HG02938 (cell line): Measurements from ENCODE around the gene TAS1R1.

Source experiments
- ATAC-seq: cut with Tn5 transposase; IDR thresholded peaks from one replicate; pipeline ENCODE4 v1.9.1; 2021; ENCODE audit warnings: mild to moderate bottlenecking, moderate library complexity; ENCODE audit not compliant: unreplicated experiment

The TAS1R1 gene

DNA sequence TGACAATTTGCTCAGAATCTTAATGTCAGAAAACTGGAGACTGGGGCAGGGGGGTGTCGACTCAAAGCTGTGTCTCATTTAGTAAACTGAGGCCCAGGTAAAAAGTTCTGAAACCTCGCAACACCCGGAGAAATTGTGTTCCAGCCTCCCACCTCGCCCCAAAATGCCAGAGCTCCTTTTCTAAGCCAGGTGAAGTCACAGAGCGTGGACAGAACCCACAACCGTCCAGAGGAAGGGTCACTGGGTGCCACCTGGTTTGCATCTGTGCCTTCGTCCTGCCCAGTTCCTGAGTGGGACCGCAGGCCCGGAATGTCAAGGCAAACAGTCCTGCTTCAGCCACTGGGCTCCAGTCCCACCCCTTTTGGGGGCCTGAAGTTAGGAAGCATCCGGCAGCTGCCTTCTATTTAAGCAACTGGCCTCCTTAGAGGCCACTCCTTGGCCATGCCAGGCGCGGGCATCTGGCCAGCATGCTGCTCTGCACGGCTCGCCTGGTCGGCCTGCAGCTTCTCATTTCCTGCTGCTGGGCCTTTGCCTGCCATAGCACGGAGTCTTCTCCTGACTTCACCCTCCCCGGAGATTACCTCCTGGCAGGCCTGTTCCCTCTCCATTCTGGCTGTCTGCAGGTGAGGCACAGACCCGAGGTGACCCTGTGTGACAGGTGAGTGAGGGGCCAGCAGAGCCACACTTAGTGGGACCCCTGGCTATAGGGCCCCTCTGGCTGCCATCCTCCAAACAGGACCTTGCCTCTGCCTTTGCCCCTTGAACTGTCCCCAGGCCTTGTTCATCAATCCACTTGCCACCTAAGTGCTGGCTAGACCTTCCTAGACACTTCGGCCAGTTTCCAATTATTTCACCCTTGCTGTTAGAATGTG, at the start of gene TAS1R1:
Gene TAS1R1 (plus strand): TSS at position 401 of the 872 bp plus-strand sequence. CDS start 67 bp downstream, at position 468.
- no peak for ATAC-seq

DNA sequence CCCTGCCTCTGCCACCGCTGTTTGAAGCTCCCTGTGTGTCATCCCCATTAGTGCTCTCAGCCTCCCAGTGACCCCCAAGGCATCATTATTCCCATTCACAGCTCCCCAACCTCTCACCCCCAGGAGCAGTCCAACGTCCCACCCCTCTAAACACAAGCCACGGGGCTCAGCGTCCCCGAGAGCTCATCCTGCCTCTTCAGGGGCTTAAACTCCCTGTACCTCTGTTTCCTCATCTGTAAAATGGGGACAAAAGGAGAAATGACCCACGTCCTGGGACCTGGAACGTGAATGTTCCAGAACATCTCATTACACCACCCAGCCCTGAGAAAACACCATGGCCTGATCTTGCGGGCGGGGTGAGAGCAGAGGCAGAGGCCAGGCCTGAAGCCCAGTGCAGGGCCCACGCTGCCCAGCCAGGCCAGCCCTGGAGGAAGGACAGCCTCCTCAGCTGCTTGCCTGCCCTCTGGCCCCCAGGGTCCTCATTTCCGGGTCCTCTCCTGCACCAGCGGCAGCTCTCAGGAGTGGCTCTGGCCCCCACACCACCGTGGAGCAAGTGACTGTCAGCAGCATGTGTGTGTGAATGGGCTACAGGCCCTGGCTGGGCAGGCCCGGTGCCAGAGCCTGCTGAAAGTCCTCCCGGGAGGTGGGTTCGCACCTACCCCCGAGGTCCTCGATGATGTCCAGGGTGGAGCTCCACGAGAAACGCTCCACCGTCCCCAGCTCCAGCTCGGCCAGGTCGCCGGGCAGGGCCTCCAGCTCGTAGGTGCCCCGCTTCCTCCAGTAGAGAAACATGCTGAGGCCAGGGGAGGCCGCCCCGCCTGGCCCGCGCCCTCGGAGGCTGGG, 49.5 kb upstream of the TAS1R1 start:
- no peak for ATAC-seq

DNA sequence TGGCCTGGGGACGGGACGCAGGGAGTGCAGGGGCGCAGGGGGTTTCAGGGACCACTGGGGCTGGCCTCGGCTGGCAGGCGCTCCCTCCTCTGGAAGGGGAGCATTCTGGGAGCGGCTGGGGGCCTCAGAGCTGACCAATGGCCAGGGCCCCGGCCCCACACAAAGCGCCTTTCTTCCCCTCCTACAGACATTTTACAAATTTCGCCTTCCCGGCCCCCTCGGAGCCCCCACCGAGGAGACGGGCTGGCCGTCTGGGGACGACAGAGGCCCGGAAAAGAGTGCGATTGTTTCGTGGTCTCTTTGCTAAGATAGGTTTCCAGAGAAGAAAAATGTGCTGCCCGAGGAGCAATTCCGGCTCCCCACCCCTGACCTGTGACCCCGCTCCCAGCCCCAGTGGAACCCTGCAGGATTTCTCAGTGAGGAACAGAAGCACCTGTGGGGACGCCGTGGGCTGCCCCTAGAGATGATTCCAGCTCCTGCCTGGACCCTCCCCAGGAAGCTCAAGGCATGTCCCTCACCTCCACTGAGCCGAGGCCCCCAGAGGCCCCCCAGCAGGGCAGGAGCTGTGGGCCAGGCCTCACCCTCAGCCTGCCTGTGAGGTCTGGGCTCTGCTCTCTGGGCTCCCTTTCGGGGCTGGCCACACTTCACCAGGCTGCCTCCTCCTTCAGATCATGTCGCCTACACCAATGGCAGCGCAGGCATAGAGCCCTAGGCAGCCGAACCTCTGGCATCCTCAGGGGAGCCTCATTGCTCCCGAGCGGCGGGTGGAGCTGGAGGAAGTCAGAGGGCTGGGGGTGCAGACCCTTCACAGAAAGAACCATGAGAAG, 48.7 kb upstream of the TAS1R1 start:
- no peak for ATAC-seq

- ATAC-seq = no peak
Measured at GRCh38 chr1:6507037-6507428, 48.1 kb upstream of the TAS1R1 start.

- ATAC-seq = no peak
Measured at GRCh38 chr1:6507461-6507911, 47.6 kb upstream of the TAS1R1 start.

DNA sequence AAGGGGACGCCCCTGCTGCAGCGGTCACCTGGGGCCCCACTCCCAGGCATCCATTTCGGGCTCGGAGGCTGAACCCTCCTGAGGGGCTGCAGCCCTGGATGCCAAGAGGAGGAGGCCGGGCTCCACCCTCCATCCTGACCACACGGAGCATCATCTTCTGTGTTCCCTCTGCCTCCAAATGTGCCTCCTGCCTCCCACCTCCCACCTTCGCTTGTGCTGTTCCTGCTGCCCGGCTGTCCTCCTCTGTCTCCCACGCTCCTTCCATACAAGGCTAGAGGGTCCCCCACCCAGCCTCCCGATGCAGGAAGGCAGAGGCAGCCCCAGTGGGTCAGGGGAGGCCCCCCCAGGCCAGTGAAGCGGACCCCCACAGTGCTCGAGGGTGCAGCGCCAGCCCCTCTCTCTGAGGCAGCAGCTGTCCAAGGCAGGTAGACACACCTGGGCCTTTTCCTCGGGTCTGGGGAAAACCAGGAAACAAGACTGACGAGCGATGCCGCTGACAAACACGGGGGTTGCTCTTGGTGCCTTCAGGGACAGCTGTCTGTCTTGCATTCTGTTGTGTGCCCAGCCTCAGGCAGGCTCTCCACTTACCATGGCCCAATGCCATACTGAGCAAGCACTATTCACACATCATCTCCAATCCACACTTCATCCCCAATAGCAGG, 46.8 kb upstream of the TAS1R1 start:
- no peak for ATAC-seq

DNA sequence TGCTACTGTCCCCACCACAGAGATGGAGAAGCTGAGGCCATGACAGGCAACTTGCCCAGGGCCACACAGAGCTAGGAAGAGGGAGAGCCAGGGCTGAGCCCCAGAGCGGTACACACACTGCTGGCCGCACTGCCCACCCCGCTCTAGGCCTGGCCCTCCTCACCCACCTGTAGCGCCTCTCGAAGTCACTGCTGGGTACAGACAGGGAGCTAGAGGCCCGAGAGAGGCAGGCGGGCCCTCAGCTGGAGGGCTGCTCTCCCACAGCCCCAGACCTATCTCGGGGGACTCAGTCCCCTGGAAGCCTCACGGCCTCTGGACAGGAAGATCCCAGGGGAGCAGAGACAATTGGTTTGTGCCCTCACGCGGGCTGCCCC, 46.3 kb upstream of the TAS1R1 start:
- no peak for ATAC-seq

DNA sequence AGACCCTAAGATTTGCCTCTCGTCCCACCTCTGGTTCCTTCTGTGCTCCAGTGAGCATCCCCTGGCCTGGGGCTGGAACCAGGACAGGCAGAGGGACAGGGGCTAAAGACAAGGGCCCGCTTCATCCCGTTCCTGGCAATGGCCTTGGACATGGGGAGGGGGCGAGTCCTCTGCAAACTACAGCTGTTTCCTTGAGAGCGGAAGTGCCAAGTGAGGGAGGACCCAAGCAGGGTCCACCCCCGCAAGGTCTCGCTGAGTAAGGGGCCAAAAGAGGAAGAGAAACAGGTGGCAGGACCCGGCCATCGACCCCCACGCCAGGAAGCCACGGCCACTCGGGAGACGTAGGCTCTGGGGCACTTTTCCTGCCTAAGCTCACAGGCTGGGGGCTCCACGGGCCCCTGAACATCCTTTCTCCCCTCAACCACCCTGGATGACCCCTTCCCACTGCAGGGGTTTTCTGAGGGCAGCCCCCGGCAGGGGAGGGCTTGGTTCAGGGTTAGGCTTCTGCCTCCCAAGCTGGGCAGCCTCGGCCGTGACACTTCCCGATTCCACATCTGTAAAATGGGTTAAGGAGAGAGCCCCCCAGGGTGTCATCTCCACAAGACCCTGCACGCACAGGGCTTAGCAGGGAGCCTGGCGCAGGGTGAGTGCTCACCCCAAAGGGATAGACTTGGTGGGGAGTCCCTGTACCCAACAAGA, 45.7 kb upstream of the TAS1R1 start:
- ATAC-seq = no peak

- ATAC-seq = no peak
Measured at GRCh38 chr1:6509919-6510291, 45.2 kb upstream of the TAS1R1 start.

DNA sequence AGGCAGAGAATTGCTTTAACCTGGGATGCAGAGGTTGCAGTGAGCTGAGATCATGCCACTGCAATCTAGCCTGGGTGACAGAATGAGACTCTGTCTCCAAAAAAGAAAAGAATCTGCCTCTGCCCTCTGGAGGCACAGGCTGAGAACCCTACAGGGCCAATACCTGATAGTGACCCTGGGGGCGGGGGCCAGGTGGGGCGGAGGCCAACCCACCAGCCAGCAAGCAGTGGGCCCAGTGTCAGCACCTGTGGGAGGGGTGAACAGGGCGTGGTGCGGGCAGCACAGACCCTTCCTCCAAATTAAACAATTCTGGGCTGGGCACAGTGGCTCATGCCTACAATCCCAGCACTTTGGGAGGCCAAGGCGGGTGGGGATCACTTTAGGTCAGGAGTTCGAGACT, 44.6 kb upstream of the TAS1R1 start:
- no peak for ATAC-seq

- ATAC-seq = no peak
Measured at GRCh38 chr1:6511056-6511455, 44.1 kb upstream of the TAS1R1 start.

GRCh38 chr1:6511561-6512244, 43.4 kb upstream of the TAS1R1 start:
- ATAC-seq = no peak

GRCh38 chr1:6512245-6512907, 42.7 kb upstream of the TAS1R1 start:
- ATAC-seq = no peak

- no peak for ATAC-seq
Measured at GRCh38 chr1:6512908-6513280, 42.2 kb upstream of the TAS1R1 start.

DNA sequence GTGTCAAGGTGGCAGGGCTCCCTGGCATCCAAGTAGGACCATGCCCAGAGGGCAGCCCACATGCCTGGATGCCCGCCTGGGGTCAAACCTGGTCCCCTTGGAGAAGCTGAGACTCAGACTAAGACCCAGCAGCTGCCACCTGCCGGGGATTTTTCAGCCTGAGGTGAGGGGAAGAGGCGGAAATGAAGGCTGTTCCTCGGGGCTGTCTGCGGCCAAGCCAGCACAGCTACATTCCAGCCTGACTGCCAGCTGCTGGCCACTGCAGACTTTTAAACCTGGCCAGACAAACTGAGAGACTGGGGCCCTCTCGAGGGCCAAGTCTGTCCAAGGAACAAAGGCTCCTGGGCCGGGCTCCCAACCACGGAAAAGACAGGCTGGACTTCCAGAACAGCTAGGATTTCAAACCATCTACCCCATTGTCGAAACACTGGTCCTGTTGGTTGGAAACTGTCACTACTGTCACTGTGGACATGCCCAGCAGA, 41.7 kb upstream of the TAS1R1 start:
- no peak for ATAC-seq

- ATAC-seq = no peak
Measured at GRCh38 chr1:6515771-6516170, 39.3 kb upstream of the TAS1R1 start.

DNA sequence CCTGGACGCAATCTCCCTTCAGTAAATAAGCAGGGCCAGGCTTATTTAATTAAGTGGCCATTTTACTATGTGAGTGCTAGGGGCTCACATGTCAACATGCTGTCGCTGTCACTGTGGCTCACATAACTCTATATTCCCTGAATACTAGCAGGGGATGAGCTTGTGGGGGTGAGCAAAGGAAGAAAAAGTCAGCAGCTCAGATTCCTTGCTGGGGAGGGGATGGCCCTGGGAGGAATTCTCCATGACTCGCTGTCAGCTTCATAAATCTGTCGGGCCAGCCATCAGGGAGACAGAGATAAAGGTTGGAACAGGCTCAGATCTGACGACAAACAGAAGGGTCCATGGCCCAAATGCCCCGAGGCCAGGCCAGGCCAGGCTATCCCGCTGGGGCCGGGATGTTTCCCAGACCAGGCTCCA, 37.7 kb upstream of the TAS1R1 start:
- ATAC-seq = no peak

- ATAC-seq = no peak
Measured at GRCh38 chr1:6519491-6519934, 35.6 kb upstream of the TAS1R1 start.
